ENCODE data around the gene GOLGA8M.
"Not testable (repeated sequence)": the region's sequence is repeated elsewhere in the genome, so short reads cannot be mapped to it uniquely, and the experiment has no call there.

GOLGA8M gene, protein sequence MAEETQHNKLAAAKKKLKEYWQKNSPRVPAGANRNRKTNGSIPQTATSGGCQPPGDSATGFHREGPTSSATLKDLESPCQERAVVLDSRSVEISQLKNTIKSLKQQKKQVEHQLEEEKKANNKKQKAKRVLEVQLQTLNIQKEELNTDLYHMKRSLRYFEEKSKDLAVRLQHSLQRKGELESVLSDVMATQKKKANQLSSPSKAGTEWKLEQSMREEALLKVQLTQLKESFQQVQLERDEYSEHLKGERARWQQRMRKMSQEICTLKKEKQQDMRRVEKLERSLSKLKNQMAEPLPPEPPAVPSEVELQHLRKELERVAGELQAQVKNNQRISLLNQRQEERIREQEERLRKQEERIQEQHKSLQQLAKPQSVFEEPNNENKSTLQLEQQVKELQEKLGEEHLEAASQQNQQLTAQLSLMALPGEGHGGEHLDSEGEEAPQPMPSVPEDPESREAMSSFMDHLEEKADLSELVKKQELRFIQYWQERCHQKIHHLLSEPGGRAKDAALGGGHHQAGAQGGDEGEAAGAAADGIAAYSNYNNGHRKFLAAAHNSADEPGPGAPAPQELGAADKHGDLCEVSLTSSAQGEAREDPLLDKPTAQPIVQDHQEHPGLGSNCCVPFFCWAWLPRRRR

GRCh38 chr15:28712270-28712669, at the start of gene GOLGA8M:
Gene GOLGA8M (minus strand): TSS chr15:28712421. CDS start chr15:28712323, 98 bp downstream.
- ATAC-seq = not testable (repeated sequence)

- not testable (repeated sequence) for ATAC-seq
Observed at GRCh38 chr15:28742890-28743289, 30.7 kb upstream of the GOLGA8M start.

DNA sequence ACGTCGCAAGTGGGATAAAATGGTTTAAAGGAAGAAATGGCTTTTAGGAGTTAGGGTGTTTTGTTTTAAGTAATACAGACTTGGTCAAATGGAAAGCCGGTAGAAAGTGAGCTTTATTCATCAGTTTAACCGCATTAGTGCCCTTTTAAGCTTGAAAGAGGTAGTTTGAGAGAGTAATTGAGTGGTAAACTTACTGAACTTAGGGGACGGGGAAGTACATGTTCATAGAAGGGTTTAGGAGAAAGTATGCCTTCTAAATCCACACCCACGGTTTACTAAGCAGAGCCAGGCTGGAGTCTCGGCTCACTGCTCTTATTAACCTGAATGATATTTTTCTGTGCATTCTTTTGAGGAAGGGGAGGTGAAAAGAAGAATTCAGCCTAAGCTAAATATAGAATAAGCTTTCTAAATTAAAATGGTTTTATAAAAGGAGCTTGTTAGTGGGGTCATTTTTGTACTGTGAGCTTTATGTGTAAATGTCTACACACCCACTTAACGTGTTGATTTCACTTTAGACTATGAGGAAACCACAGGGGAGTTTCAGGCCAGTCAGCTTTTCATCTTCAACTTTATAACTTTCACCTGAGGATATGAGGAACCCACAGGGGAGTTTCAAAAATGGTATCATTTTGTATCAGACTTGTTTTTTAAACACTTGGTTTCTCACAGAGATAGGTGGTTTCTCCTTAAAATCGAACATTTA, 26.5 kb upstream of the GOLGA8M start:
- ATAC-seq = 0 out of 3 replicates have a peak, but pooled peaks have one; percentile 23

DNA sequence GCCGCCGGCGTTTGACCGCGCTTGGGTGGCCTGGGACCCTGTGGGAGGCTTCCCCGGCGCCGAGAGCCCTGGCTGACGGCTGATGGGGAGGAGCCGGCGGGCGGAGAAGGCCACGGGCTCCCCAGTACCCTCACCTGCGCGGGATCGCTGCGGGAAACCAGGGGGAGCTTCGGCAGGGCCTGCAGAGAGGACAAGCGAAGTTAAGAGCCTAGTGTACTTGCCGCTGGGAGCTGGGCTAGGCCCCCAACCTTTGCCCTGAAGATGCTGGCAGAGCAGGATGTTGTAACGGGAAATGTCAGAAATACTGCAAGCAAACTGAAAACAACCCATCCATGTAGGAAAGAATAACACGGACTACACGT, 26.0 kb upstream of the GOLGA8M start:
- ATAC-seq = peak; percentile 34

- peak; percentile 97 for ATAC-seq
Observed at GRCh38 chr15:28737521-28738199, 25.4 kb upstream of the GOLGA8M start.

DNA sequence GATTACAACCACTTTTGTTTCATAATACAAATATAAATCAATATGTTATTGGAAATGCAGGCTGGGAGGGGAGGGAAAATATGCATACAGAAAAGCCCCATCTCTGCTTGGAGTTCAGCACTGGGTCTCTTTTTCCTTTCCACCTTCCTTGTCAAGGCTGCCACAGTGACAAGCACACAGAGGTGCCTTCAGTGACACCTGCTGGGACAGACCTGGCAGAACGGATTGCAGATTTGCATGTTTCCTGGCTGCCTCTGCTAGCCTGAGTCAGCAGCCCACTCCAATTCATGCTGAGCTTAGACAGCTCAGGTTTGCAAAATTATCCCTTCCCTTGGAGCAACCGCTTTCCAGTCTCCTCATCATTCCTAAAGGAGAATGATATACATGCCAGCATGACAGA, 15.8 kb upstream of the GOLGA8M start:
- ATAC-seq = not testable (repeated sequence)

- not testable (repeated sequence) for ATAC-seq
Observed at GRCh38 chr15:28727026-28727425, 14.8 kb upstream of the GOLGA8M start.

GRCh38 chr15:28726102-28726501, 13.9 kb upstream of the GOLGA8M start:
- TF ChIP-seq CSDC2 (CRISPR knock-in tag; IDR thresholded peaks at IDR 0.05) (no peak), ESRRG (CRISPR knock-in tag; IDR thresholded peaks at IDR 0.05) (no peak), TSHZ2 (CRISPR knock-in tag; IDR thresholded peaks at IDR 0.05) (no peak), ZNF8 (CRISPR knock-in tag; IDR thresholded peaks at IDR 0.05) (no peak), RARB (CRISPR knock-in tag; IDR thresholded peaks at IDR 0.05) (no peak), ZNF565 (CRISPR knock-in tag; conservative IDR thresholded peaks at IDR 0.05; ENCODE audit: low read depth) (no peak), BACH2 (CRISPR knock-in tag; IDR thresholded peaks at IDR 0.05; ENCODE audit: borderline replicate concordance) (no peak), CREB5 (CRISPR knock-in tag; IDR thresholded peaks at IDR 0.05; ENCODE audit: low read depth) (no peak), PPARA (CRISPR knock-in tag; IDR thresholded peaks at IDR 0.05; ENCODE audit: borderline replicate concordance) (no peak), TCF4 (CRISPR knock-in tag; IDR thresholded peaks at IDR 0.05; ENCODE audit: borderline replicate concordance) (no peak), ZFP3 (CRISPR knock-in tag; IDR thresholded peaks at IDR 0.05) (no peak)
- TF ChIP-seq, protein P1, sequence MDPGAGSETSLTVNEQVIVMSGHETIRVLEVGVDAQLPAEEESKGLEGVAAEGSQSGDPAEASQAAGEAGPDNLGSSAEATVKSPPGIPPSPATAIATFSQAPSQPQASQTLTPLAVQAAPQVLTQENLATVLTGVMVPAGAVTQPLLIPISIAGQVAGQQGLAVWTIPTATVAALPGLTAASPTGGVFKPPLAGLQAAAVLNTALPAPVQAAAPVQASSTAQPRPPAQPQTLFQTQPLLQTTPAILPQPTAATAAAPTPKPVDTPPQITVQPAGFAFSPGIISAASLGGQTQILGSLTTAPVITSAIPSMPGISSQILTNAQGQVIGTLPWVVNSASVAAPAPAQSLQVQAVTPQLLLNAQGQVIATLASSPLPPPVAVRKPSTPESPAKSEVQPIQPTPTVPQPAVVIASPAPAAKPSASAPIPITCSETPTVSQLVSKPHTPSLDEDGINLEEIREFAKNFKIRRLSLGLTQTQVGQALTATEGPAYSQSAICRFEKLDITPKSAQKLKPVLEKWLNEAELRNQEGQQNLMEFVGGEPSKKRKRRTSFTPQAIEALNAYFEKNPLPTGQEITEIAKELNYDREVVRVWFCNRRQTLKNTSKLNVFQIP (CRISPR knock-in tag; IDR thresholded peaks at IDR 0.05; ENCODE audit: borderline replicate concordance, low read depth) = no peak
- TF ChIP-seq, protein P2, sequence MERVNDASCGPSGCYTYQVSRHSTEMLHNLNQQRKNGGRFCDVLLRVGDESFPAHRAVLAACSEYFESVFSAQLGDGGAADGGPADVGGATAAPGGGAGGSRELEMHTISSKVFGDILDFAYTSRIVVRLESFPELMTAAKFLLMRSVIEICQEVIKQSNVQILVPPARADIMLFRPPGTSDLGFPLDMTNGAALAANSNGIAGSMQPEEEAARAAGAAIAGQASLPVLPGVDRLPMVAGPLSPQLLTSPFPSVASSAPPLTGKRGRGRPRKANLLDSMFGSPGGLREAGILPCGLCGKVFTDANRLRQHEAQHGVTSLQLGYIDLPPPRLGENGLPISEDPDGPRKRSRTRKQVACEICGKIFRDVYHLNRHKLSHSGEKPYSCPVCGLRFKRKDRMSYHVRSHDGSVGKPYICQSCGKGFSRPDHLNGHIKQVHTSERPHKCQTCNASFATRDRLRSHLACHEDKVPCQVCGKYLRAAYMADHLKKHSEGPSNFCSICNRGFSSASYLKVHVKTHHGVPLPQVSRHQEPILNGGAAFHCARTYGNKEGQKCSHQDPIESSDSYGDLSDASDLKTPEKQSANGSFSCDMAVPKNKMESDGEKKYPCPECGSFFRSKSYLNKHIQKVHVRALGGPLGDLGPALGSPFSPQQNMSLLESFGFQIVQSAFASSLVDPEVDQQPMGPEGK (CRISPR knock-in tag; IDR thresholded peaks at IDR 0.05; ENCODE audit: borderline replicate concordance) = no peak
- no peak for ATAC-seq

All from SK-N-SH treated with all-trans-retinoic acid at 6 μM for 48 hours (cell line).